Stomach (tissue), 9 donors: ENCODE data around the gene SLC29A3. TPM values are rescaled to one million over a fixed set of nuclear protein-coding genes. Genes with fewer than 3 reads are reported as not detected.

Source experiments
- DNase-seq, 2 donors: peaks; one replicate each; pipeline versions ENCODE4 v3.0.0 to v3.0.0-alpha.2; 2013 to 2019
- H3K27ac ChIP-seq, 5 donors: fragments of 200-600 bp in 4 of 5; sonication (generic) in 4 of 5; one replicate each; pipeline ENCODE4 v1.5.1; 2013 to 2019; ENCODE audit warnings: mild to moderate bottlenecking in 1 of 5, moderate library complexity in 1 of 5
- H3K27me3 ChIP-seq, 3 donors: fragments of 200-600 bp; sonication (generic); one replicate each; pipeline ENCODE4 v1.5.1; 2017 to 2019; ENCODE audit warnings: mixed run types in 1 of 3
- H3K36me3 ChIP-seq, 4 donors: fragments of 200-600 bp; sonication (generic); 1 replicate in 3 of 4; 2 replicates in 1 of 4; pipeline ENCODE4 v1.5.1; 2016 to 2019
- H3K4me1 ChIP-seq, 4 donors: fragments of 200-600 bp; sonication (generic); one replicate each; pipeline ENCODE4 v1.5.1; 2016 to 2019
- H3K4me3 ChIP-seq, 4 donors: fragments of 200-600 bp; sonication (generic) in 3 of 4; one replicate each; pipeline ENCODE4 v1.5.1; 2016 to 2019; ENCODE audit warnings: mild to moderate bottlenecking in 1 of 4
- H3K9me3 ChIP-seq, 4 donors: fragments of 200-600 bp; sonication (generic); one replicate each; pipeline ENCODE4 v1.5.1; 2016 to 2019
- CTCF ChIP-seq, 7 experiments: fragments of 450-650 bp in 4 of 7; fragments of 200-600 bp in 3 of 7; sonication (generic) in 3 of 7; IDR thresholded peaks; one replicate each; pipeline ENCODE4 v1.5.1; 2016 to 2019; ENCODE audit warnings: antibody characterized with exemption in 7 of 7, control low read depth in 2 of 7, mild to moderate bottlenecking in 1 of 7
- EP300 ChIP-seq: sonication (generic); formaldehyde crosslinking; IDR thresholded peaks from one replicate; pipeline ENCODE4 v1.6.1; 2017; ENCODE audit warnings: antibody characterized with exemption
- POLR2A ChIP-seq, 4 donors: fragments of 450-650 bp; IDR thresholded peaks; one replicate each; pipeline ENCODE4 v1.6.1; 2016; ENCODE audit warnings: antibody characterized with exemption in 4 of 4, control low read depth in 2 of 4, mild to moderate bottlenecking in 1 of 4, moderate library complexity in 1 of 4
- POLR2AphosphoS5 ChIP-seq, 3 donors: sonication (generic); formaldehyde crosslinking; IDR thresholded peaks; one replicate each; pipeline ENCODE4 v1.6.1; 2016; ENCODE audit warnings: antibody characterized with exemption in 3 of 3
- WGBS, 5 donors: extraction: QIAGEN DNeasy Blood & Tissue Kit in 3 of 5; methylation state at CpG; one replicate each; pipeline versions ENCODE4 v1.1.5 to v1.1.7; 2013 to 2018; 5-methylcytosine and 5-hydroxymethylcytosine counted together
- intact Hi-C: fragments of 100-400 bp; cut with DNase I; formaldehyde crosslinking; loops from one replicate; pipeline ENCODE4 v1.15.1; 2023; ENCODE audit warnings: low total_unique reads
- polyA plus RNA-seq, 3 donors: library from polyadenylated mRNA; stranded (reverse); fragments of 200-250 nt; gene quantifications; one replicate each; pipeline ENCODE4 v1.2.3, GENCODE V29; 2013
- total RNA-seq, 5 donors: library from RNA; depleted of rRNA; stranded (reverse); fragments of >200 nt; gene quantifications; one replicate each; pipeline versions ENCODE4 v1.1.0 to v1.2.3, GENCODE V29; 2014 to 2016
- donor health status: healthy with polysubstance abuse.
- donor health status: Bipolar disorder and iron deficiency.
- donor health status: healthy.

SLC29A3 gene
- total and polyA plus RNA-seq, 8 donors: 2.8 to 23.7 (median 4.2) TPM; not detected in 2

GRCh38 chr10:71381611-71382010, 62.6 kb downstream of the SLC29A3 start:
- no peak for TF ChIP-seq POLR2AphosphoS5 (IDR thresholded peaks at IDR 0.05)
- TF ChIP-seq POLR2A (IDR thresholded peaks at IDR 0.05): no peak
- no peak for TF ChIP-seq CTCF (IDR thresholded peaks at IDR 0.05)
- TF ChIP-seq EP300: no peak
- Histone ChIP-seq H3K9me3 (no peaks in the 10 kb centered on the region), H3K36me3 (no peaks in the 10 kb centered on the region), H3K4me1 (peaks cover 5 to 19% (median 9%) of the 10 kb centered on the region in 4 donors), H3K27ac (no peak overlapping the region), H3K4me3 (no peak overlapping the region), H3K27me3 (no peaks in the 10 kb centered on the region)
- intact Hi-C loops: no loop called here
- DNase-seq: no peak
- WGBS, 5 donors: 83 to 89% (median 85%) methylated on average over 3 of the region's 3 CpGs

- H3K27me3 ChIP-seq: no peaks in the 10 kb centered on the region
- intact Hi-C loops: no loop called here
- H3K4me1 ChIP-seq: peaks cover under 1 to 15% (median 5%) of the 10 kb centered on the region in 4 donors
- H3K9me3 ChIP-seq: no peaks in the 10 kb centered on the region
- no peak overlapping the region for H3K4me3 ChIP-seq
- no peaks in the 10 kb centered on the region for H3K36me3 ChIP-seq
- WGBS, 5 donors: 76 to 92% (median 91%) methylated on average over 2 of the region's 2 CpGs
- TF ChIP-seq CTCF (IDR thresholded peaks at IDR 0.05) (no peak), POLR2AphosphoS5 (IDR thresholded peaks at IDR 0.05) (no peak), EP300 (no peak), POLR2A (IDR thresholded peaks at IDR 0.05) (no peak)
- no peak overlapping the region for H3K27ac ChIP-seq
- DNase-seq: no peak
Observed at GRCh38 chr10:71382028-71382427, 63.0 kb downstream of the SLC29A3 start.

GRCh38 chr10:71382757-71383156, 63.7 kb downstream of the SLC29A3 start:
- peaks cover 0 to 8% (median 1%) of the 10 kb centered on the region in 4 donors for H3K4me1 ChIP-seq
- H3K9me3 ChIP-seq: no peaks in the 10 kb centered on the region
- TF ChIP-seq POLR2AphosphoS5 (IDR thresholded peaks at IDR 0.05) (no peak), POLR2A (IDR thresholded peaks at IDR 0.05) (no peak), EP300 (no peak), CTCF (IDR thresholded peaks at IDR 0.05) (no peak)
- no peak overlapping the region for H3K27ac ChIP-seq
- H3K36me3 ChIP-seq: no peaks in the 10 kb centered on the region
- no peak overlapping the region for H3K4me3 ChIP-seq
- no peak for DNase-seq
- no peaks in the 10 kb centered on the region for H3K27me3 ChIP-seq
- WGBS, 5 donors: 89 to 100% (median 95%) methylated on average over 1 of the region's 1 CpG
- intact Hi-C loops: no loop called here

DNA sequence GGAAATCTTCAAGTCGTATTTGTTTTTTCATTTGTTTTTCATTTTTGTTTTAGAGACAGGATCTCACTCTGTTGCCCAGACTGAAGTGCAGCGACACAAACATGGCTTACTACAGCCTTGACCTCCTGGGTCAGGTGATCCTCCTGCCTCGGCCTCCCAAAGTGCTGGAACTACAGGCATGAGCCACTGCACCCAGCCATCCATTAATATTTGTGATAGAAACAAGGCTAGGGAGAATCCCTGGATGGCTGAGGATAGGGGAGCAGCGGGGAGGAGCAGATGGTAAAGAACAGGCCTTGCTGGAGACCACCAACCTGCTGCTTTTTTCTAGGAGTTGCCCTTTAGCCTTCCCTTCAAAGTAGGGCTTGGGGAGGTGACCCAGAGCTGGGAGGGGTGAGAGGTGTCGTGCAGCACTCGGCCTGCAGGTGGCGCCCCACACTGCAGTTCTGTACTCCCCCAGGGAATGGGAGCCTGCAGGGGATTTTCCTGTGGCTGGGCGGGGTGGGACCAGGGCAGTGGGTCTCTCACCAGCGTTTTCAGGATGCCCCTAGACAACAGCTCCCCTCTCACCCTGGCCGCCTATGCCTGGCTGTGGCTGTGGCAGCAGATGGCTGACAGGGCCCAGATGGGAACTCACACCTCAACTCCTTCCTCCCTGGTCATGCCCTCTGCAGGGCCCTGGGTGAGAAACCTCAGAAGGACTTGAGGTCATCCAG, 65.1 kb downstream of the SLC29A3 start:
- Histone ChIP-seq H3K27ac (no peak overlapping the region), H3K36me3 (no peaks in the 10 kb centered on the region), H3K4me3 (no peak overlapping the region), H3K4me1 (no peaks in the 10 kb centered on the region), H3K9me3 (no peaks in the 10 kb centered on the region), H3K27me3 (no peaks in the 10 kb centered on the region)
- 17 to 27% (median 20%) methylated on average over 9 to 10 of the region's 10 CpGs for WGBS, 5 donors
- no peak for TF ChIP-seq POLR2AphosphoS5 (IDR thresholded peaks at IDR 0.05)
- no peak for TF ChIP-seq POLR2A (IDR thresholded peaks at IDR 0.05)
- peak in 5 of 7 experiments; percentile 79 to 95 (median 89) for TF ChIP-seq CTCF (IDR thresholded peaks at IDR 0.05)
- no peak for TF ChIP-seq EP300
- peak; percentile 76 to 82 for DNase-seq
- intact Hi-C loops: no loop called here
